ENCODE results near the gene LDLRAD4.

GRCh38 chr18:13354402-13354801, 135.8 kb downstream of the LDLRAD4 start:
- TF ChIP-seq, protein P1, sequence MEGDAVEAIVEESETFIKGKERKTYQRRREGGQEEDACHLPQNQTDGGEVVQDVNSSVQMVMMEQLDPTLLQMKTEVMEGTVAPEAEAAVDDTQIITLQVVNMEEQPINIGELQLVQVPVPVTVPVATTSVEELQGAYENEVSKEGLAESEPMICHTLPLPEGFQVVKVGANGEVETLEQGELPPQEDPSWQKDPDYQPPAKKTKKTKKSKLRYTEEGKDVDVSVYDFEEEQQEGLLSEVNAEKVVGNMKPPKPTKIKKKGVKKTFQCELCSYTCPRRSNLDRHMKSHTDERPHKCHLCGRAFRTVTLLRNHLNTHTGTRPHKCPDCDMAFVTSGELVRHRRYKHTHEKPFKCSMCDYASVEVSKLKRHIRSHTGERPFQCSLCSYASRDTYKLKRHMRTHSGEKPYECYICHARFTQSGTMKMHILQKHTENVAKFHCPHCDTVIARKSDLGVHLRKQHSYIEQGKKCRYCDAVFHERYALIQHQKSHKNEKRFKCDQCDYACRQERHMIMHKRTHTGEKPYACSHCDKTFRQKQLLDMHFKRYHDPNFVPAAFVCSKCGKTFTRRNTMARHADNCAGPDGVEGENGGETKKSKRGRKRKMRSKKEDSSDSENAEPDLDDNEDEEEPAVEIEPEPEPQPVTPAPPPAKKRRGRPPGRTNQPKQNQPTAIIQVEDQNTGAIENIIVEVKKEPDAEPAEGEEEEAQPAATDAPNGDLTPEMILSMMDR (IDR thresholded peaks at IDR 0.05): no peak
- TF ChIP-seq POLR2AphosphoS5 (IDR thresholded peaks at IDR 0.05) (no peak), POLR2A (IDR thresholded peaks at IDR 0.05; ENCODE audit: low read depth) (no peak), EP300 (IDR thresholded peaks at IDR 0.05) (no peak)
